SK-N-MC (cell line): ENCODE data around the gene LYPD6.

ENCODE experiments used
- DNase-seq: peaks from one replicate; pipeline ENCODE4 v3.0.0-alpha.2; 2011; ENCODE audit warnings: low read depth, low spot score
- H3K27ac ChIP-seq: fragments of 200-600 bp; sonication (generic); 2 replicates; pipeline ENCODE4 v1.5.1; 2016; ENCODE audit warnings: mixed run types
- H3K36me3 ChIP-seq: fragments of 200-600 bp; sonication (generic); 2 replicates; pipeline ENCODE4 v1.6.1; 2017; ENCODE audit warnings: antibody characterized with exemption, low read length, mixed read lengths; ENCODE audit not compliant: insufficient read depth
- H3K4me3 ChIP-seq: fragments of 200-600 bp; sonication (generic); 2 replicates; pipeline ENCODE4 v1.5.1; 2016
- H3K9ac ChIP-seq: fragments of 200-600 bp; sonication (generic); 2 replicates; pipeline ENCODE4 v1.8.0; 2017; ENCODE audit warnings: mixed run types, mixed read lengths; ENCODE audit not compliant: insufficient read length
- H3K9me3 ChIP-seq: fragments of 200-600 bp; sonication (generic); 2 replicates; pipeline ENCODE4 v1.6.1; 2017; ENCODE audit warnings: low read depth, mild to moderate bottlenecking, antibody characterized with exemption, low read length, moderate library complexity, mixed read lengths
- EZH2 ChIP-seq: fragments of 200-600 bp; sonication (generic); IDR thresholded peaks from one replicate; pipeline ENCODE4 v1.6.1; 2017; ENCODE audit warnings: antibody characterized with exemption
- FOXP2 ChIP-seq: optimal IDR thresholded peaks from 2 replicates; pipeline ENCODE3; 2011; ENCODE audit warnings: mild to moderate bottlenecking, moderate library complexity; ENCODE audit not compliant: insufficient read depth; ENCODE audit errors: extremely low read length, control extremely low read depth
- POLR2AphosphoS5 ChIP-seq: IDR thresholded peaks from 2 replicates; pipeline ENCODE4 v1.6.1; 2012; ENCODE audit warnings: mild to moderate bottlenecking, low read depth, low read length, borderline replicate concordance

LYPD6 gene

GRCh38 chr2:149446748-149447147 is 116.4 kb downstream of the LYPD6 start:
- H3K27ac ChIP-seq: no peak overlapping the region
- TF ChIP-seq POLR2AphosphoS5 (no peak), EZH2 (no peak), FOXP2 (no peak)

GRCh38 chr2:149448315-149448714 is 117.9 kb downstream of the LYPD6 start:
- DNase-seq: no peak
- Histone ChIP-seq H3K27ac (no peak overlapping the region), H3K9me3 (no peaks in the 10 kb centered on the region), H3K36me3 (no peaks in the 10 kb centered on the region), H3K4me3 (no peak overlapping the region), H3K9ac (no peak overlapping the region)
- TF ChIP-seq POLR2AphosphoS5 (no peak), FOXP2 (no peak), EZH2 (no peak)

More at GRCh38 chr2:149446748-149447147, 116.4 kb downstream of the LYPD6 start:
- Histone ChIP-seq H3K9me3 (no peaks in the 10 kb centered on the region), H3K36me3 (no peaks in the 10 kb centered on the region), H3K4me3 (no peak overlapping the region), H3K9ac (no peak overlapping the region)
- DNase-seq: no peak

- H3K9ac ChIP-seq: no peak overlapping the region
- H3K4me3 ChIP-seq: no peak overlapping the region
- H3K27ac ChIP-seq: no peak overlapping the region
- DNase-seq: no peak
- no peaks in the 10 kb centered on the region for H3K9me3 ChIP-seq
- no peaks in the 10 kb centered on the region for H3K36me3 ChIP-seq
- no peak for TF ChIP-seq FOXP2
- no peak for TF ChIP-seq EZH2
- no peak for TF ChIP-seq POLR2AphosphoS5
Observed at GRCh38 chr2:149449017-149449416, 118.6 kb downstream of the LYPD6 start.

DNA sequence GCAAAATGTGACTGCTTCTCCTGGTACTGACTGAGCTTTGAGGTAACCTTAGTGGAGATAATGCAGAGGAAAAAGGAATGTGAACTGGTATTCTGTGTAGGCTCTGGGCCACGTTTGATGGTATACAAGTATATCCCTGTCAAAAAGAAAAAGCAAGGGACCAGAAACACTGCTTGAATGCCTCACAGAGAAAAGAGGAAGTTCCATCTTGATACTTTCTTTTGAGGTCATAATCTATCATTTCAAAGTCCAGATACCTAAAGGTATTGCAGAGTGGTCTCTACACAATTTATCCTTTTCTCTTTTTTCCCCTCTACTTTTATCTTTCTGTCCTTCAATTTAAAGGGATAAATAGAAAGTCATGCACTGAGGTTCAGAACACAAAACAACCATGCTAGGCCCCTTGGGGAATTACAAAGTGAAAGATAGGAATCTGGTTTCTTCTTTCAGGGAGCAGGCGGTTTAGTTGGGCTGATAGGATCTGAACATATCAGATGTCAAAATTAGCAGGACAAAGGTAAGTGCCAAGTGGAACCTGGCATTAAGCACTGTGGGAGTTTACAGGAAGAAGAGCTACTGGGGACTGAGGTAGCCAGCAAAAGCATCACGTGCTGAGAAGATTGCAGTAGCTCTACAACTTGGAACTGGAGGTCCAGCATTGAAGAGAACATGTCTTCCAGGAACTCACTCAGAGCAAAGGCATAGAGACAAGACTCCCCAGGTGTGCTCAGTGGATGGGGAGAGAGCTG is 121.2 kb downstream of the LYPD6 start:
- H3K27ac ChIP-seq: no peak overlapping the region
- TF ChIP-seq FOXP2 (no peak), EZH2 (no peak), POLR2AphosphoS5 (no peak)
- H3K36me3 ChIP-seq: no peaks in the 10 kb centered on the region
- no peak for DNase-seq
- H3K9ac ChIP-seq: no peak overlapping the region
- H3K4me3 ChIP-seq: no peak overlapping the region
- H3K9me3 ChIP-seq: no peaks in the 10 kb centered on the region

- Histone ChIP-seq H3K4me3 (no peak overlapping the region), H3K27ac (no peak overlapping the region), H3K9me3 (no peaks in the 10 kb centered on the region; the same call in 1 of the 2 replicates), H3K9ac (no peak overlapping the region), H3K36me3 (no peaks in the 10 kb centered on the region)
- no peak for DNase-seq
- TF ChIP-seq EZH2: no peak
- TF ChIP-seq POLR2AphosphoS5: no peak
- no peak for TF ChIP-seq FOXP2
Observed at GRCh38 chr2:149456285-149456684, 125.9 kb downstream of the LYPD6 start.

- Histone ChIP-seq H3K4me3 (no peak overlapping the region), H3K9me3 (no peaks in the 10 kb centered on the region; the same call in 1 of the 2 replicates), H3K27ac (no peak overlapping the region), H3K9ac (no peak overlapping the region), H3K36me3 (no peaks in the 10 kb centered on the region)
- DNase-seq: no peak
- TF ChIP-seq FOXP2 (no peak), EZH2 (no peak), POLR2AphosphoS5 (no peak)
Observed at GRCh38 chr2:149458502-149458901, 128.1 kb downstream of the LYPD6 start.

- DNase-seq: no peak
- Histone ChIP-seq H3K27ac (no peak overlapping the region), H3K9ac (no peak overlapping the region), H3K36me3 (no peaks in the 10 kb centered on the region), H3K4me3 (no peak overlapping the region), H3K9me3 (no peaks in the 10 kb centered on the region; the same call in 1 of the 2 replicates)
- TF ChIP-seq EZH2 (no peak), FOXP2 (no peak), POLR2AphosphoS5 (no peak)
Observed at GRCh38 chr2:149463328-149464002, 133.1 kb downstream of the LYPD6 start.

DNA sequence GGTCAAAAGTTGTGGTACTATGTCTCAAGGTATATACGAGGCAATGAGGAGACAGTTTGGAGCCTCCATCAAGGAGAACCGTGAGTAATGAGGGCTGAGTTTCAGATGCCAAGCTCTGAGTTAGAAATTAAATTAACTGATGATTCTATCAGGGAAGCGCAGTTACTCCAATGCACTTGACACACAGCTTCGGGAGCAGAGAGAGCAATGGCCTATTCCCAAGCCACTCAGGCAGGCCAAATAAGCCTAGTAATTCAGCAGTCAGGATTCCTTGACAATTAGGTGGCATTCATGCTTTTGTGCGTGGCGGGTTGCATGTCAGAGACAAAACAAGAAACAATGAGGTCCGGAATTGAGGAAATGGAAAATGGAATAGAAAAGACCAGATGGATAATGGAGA is 134.0 kb downstream of the LYPD6 start:
- no peak for DNase-seq
- TF ChIP-seq FOXP2 (no peak), POLR2AphosphoS5 (no peak), EZH2 (no peak)
- Histone ChIP-seq H3K27ac (no peak overlapping the region), H3K9ac (no peak overlapping the region), H3K36me3 (no peaks in the 10 kb centered on the region), H3K9me3 (no peaks in the 10 kb centered on the region), H3K4me3 (no peak overlapping the region)

GRCh38 chr2:149465873-149466272 is 135.5 kb downstream of the LYPD6 start:
- H3K4me3 ChIP-seq: no peak overlapping the region
- no peaks in the 10 kb centered on the region for H3K36me3 ChIP-seq
- TF ChIP-seq EZH2 (no peak), FOXP2 (no peak), POLR2AphosphoS5 (no peak)
- no peak overlapping the region for H3K27ac ChIP-seq
- DNase-seq: no peak
- H3K9me3 ChIP-seq: no peaks in the 10 kb centered on the region
- no peak overlapping the region for H3K9ac ChIP-seq
